Spleen (tissue), 7 donors: ENCODE data around the gene COIL.
"Not testable (repeated sequence)": the region's sequence is repeated elsewhere in the genome, so short reads cannot be mapped to it uniquely, and the experiment has no call there.

Experiments used
- CTCF ChIP-seq, 11 experiments: fragments of 200-600 bp in 7 of 11; fragments of 450-650 bp in 4 of 11; sonication (generic) in 4 of 11; IDR thresholded peaks in 8 of 11; conservative IDR thresholded peaks in 3 of 11; 1 replicate in 7 of 11; 2 replicates in 4 of 11; pipeline versions ENCODE4 v1.4.0 to v1.8.0; 2016 to 2021; ENCODE audit warnings: antibody characterized with exemption in 11 of 11, inconsistent platforms in 4 of 11, mild to moderate bottlenecking in 1 of 11
- POLR2AphosphoS5 ChIP-seq, 3 donors: sonication (generic); formaldehyde crosslinking; IDR thresholded peaks; one replicate each; pipeline ENCODE4 v1.5.1; 2017; ENCODE audit warnings: antibody characterized with exemption in 3 of 3
- donor health status: DM: no; HTN: no; CAD: no; lungs with moderate emphysema.
- donor health status: DM: no; HTN: no; CAD: no.
- donor health status: DM: no; HTN: no; CAD: no.

- TF ChIP-seq POLR2AphosphoS5 (IDR thresholded peaks at IDR 0.05); CTCF (IDR thresholded peaks at IDR 0.05 in 8 of 11, conservative IDR thresholded peaks at IDR 0.05 in 3 of 11): not testable (repeated sequence)
Observed at GRCh38 chr17:56965241-56965640, 4.4 kb upstream of the COIL start.
